Right hindlimb (tissue), 1 donor: ENCODE data around the gene GPR52.

Source experiments
- DNase-seq: peaks from one replicate; pipeline ENCODE4 v3.0.0-alpha.2; 2018

Gene GPR52

DNA sequence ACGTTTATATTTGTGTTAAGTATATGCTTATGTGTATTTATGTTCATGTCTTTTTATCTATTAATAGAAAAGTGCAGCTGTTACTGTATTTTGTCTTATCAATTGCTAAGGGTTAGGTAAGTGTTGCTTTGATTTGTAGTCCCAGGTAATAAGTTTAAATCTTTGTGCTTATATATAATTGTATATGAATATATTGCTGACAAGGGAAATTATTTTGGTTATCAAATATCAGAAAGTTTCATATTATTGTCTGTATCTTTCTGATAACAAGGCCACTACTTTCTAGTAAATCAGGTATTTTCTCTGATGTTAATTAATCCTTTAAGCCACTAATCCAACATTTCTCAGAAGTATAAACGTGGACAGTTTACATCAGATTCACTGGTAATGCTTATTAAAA is 21.3 kb downstream of the GPR52 start:
- no peak for DNase-seq

DNA sequence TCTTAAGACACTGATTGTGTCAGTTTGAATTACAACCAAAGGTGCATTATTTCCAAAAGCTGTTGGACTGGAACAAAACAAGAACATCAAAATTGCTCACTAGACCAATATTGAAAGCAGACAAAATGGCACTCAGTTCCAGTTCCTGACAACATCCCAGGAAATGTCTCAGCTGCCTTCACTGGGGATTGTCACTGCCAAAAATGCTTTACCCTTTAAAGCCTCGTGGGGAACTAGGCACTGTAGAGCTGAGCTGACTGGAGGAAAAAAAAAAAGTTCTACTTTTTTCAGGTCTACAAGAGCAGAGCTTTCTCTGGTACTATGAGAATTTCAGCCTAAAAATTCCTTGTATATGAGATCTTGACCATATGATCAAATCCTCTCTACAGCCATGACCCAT is 21.9 kb downstream of the GPR52 start:
- DNase-seq: no peak

DNA sequence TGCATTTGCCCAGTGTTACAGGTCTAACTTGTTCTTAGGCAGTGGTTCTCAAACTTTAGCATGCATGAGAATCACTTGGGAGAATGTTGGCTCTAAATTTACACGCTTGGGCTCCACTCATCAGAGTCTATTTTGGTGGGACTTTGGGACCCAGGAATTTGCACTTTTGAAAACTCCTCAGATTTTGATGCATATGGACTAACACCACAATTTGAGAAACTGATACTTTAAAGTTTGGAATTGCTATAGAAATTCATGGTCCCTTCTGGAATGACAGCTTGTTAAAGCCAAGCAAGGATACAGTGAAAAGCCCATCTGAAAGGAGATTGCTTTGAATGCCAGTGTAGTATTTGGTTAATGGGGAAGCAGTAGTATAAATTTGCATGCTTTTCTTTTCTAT is 31.5 kb downstream of the GPR52 start:
- DNase-seq: no peak

DNA sequence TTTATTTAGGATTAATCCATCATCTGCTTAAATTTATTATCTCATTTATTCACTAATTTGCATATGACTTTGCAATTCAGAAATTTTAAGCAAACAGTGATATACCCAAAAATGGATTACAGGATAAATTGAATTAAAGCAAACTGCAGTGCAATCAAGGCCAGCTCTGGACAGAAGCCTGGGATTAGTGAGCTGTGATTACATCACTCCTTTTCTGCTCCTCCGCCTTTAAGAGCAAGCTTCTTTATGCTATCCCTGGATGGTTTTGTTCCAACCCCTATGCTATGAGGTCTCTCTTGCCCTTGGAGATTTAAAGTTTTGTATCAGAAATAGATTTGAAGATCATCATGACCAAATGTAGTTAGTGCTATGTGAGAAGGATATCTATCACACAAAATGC is 32.6 kb downstream of the GPR52 start:
- no peak for DNase-seq

DNA sequence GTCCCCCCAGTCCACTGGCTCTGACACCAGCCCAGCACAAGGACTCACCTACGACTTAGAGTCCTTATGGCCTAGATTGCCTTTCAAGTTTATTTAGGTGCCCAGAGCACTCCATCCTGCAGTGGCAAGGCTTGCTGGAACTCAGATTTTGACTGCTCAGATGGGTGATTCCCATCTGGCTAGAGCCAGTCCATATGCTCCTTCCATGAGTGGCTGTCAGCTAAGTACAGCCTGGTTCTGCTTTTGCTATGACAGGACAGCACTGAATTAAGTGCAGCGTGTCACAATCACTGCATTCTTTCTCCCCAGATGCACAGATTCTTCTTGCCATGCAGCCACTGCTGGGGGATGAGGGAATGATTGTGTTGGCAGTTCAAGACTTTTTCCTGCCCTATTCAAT is 43.8 kb downstream of the GPR52 start:
- DNase-seq: no peak

DNA sequence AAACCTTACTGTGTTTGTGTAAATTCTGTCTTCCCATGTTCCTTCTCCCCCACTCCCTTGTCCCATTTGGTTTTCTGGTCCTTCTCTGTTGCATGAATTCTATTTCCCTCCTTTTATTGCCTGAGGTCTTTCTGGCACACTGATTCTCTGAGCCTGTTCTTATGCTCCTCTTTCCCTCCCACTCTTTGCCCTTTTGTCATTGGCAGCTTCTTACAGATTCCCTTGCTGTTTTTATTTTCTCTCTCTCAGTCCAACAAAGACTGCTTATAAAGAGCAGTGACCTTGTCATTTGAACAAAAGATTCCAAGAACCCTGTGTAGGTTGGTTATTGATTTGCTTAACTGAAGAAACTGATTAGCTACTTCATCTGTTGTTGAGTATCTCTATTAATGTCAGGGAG is 49.7 kb downstream of the GPR52 start:
- no peak for DNase-seq
